Panc1 (cell line): Measurements from ENCODE around the gene TAF15.

Experiments used
- POLR2AphosphoS5 ChIP-seq: IDR thresholded peaks from 2 replicates; pipeline ENCODE4 v1.6.1; 2012; ENCODE audit warnings: mild to moderate bottlenecking, low read depth, low read length, moderate library complexity
- SIN3A ChIP-seq: IDR thresholded peaks from 2 replicates; pipeline ENCODE4 v1.6.1; 2012; ENCODE audit warnings: low read depth, mild to moderate bottlenecking, low read length, moderate library complexity, borderline replicate concordance; ENCODE audit not compliant: insufficient read depth
- TF ChIP-seq, protein P1 (sequence below): fragments of 450-650 bp; IDR thresholded peaks from 2 replicates; pipeline ENCODE4 v1.5.1; 2017; ENCODE audit warnings: mild to moderate bottlenecking
- TF ChIP-seq, protein P2 (sequence below), 2 experiments: IDR thresholded peaks; 2 replicates each; pipeline ENCODE4 v1.6.1; 2011 to 2012; ENCODE audit warnings: low read depth in 2 of 2, control low read depth in 1 of 2, low read length in 1 of 2, mild to moderate bottlenecking in 1 of 2, moderate library complexity in 1 of 2; ENCODE audit not compliant: insufficient read depth in 1 of 2

DNA sequence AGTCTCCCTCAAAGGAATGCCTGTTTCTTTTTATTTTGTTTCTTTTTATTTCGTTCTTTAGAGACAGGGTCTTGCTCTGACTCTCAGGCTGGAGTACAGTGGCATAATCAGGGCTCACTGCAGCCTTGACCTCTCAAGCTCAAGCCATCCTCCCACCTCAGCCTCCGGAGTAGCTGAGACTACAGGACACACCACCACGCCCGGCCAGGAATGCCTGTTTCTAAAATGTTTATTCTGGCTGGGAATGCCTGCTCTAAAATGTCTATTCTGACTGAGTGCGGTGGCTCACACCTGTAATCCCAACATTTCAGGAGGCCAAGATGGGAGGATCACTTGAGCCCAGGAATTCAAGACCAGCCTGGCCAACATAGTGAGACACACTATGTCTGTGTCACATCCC is 11.4 kb upstream of the TAF15 start:
- TF ChIP-seq, protein P1, sequence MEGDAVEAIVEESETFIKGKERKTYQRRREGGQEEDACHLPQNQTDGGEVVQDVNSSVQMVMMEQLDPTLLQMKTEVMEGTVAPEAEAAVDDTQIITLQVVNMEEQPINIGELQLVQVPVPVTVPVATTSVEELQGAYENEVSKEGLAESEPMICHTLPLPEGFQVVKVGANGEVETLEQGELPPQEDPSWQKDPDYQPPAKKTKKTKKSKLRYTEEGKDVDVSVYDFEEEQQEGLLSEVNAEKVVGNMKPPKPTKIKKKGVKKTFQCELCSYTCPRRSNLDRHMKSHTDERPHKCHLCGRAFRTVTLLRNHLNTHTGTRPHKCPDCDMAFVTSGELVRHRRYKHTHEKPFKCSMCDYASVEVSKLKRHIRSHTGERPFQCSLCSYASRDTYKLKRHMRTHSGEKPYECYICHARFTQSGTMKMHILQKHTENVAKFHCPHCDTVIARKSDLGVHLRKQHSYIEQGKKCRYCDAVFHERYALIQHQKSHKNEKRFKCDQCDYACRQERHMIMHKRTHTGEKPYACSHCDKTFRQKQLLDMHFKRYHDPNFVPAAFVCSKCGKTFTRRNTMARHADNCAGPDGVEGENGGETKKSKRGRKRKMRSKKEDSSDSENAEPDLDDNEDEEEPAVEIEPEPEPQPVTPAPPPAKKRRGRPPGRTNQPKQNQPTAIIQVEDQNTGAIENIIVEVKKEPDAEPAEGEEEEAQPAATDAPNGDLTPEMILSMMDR: no peak
- TF ChIP-seq POLR2AphosphoS5 (no peak), SIN3A (no peak)
- TF ChIP-seq, protein P2, sequence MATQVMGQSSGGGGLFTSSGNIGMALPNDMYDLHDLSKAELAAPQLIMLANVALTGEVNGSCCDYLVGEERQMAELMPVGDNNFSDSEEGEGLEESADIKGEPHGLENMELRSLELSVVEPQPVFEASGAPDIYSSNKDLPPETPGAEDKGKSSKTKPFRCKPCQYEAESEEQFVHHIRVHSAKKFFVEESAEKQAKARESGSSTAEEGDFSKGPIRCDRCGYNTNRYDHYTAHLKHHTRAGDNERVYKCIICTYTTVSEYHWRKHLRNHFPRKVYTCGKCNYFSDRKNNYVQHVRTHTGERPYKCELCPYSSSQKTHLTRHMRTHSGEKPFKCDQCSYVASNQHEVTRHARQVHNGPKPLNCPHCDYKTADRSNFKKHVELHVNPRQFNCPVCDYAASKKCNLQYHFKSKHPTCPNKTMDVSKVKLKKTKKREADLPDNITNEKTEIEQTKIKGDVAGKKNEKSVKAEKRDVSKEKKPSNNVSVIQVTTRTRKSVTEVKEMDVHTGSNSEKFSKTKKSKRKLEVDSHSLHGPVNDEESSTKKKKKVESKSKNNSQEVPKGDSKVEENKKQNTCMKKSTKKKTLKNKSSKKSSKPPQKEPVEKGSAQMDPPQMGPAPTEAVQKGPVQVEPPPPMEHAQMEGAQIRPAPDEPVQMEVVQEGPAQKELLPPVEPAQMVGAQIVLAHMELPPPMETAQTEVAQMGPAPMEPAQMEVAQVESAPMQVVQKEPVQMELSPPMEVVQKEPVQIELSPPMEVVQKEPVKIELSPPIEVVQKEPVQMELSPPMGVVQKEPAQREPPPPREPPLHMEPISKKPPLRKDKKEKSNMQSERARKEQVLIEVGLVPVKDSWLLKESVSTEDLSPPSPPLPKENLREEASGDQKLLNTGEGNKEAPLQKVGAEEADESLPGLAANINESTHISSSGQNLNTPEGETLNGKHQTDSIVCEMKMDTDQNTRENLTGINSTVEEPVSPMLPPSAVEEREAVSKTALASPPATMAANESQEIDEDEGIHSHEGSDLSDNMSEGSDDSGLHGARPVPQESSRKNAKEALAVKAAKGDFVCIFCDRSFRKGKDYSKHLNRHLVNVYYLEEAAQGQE (IDR thresholded peaks at IDR 0.05; ENCODE audit: insufficient read depth in 1 of 2, low read depth in 2 of 2, low read length in 1 of 2): no peak
